Stimulated activated naive CD4-positive, alpha-beta T cell treated with Interleukin-2 at 50 U/mL for 16 hours (primary cell): ENCODE data around the gene COL3A1.

Experiments used
- DNase-seq: peaks from one replicate; lab custom pipeline; 2025; lab: John Stamatoyannopoulos, UW

The COL3A1 gene

DNA sequence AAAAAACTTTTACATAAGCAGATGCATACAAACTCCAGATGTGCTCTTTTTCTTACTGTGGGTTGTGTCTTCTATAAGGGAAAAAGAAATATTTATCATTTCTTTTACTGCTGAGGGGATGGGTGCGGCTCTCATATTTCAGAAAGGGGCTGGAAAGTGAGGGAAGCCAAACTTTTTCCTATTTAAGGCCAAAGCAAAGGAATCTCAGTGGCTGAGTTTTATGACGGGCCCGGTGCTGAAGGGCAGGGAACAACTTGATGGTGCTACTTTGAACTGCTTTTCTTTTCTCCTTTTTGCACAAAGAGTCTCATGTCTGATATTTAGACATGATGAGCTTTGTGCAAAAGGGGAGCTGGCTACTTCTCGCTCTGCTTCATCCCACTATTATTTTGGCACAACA, at the start of gene COL3A1:
TSS of gene COL3A1 (plus strand) at position 210 of the 400 bp plus-strand sequence. CDS start at position 327, 117 bp downstream.
- no peak for DNase-seq

DNA sequence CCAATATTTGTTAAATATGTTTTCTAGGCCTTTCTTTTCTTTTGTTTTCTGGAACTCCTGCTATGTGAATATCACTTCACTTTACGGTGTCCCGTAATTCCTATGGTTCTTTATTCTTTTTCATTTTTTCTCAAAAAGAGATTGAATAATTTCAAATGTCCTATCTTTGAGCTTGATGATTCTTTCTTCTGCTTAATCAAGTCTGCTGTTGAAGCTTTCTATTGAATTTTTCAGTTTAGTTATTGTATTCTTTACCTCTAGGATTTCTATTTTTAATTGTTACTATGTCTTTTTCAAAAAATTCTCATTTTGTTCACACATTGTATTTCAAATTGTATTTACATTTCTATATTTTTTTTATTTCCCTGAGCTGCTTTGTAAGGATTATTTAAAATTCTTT, 45.5 kb upstream of the COL3A1 start:
- no peak for DNase-seq

DNA sequence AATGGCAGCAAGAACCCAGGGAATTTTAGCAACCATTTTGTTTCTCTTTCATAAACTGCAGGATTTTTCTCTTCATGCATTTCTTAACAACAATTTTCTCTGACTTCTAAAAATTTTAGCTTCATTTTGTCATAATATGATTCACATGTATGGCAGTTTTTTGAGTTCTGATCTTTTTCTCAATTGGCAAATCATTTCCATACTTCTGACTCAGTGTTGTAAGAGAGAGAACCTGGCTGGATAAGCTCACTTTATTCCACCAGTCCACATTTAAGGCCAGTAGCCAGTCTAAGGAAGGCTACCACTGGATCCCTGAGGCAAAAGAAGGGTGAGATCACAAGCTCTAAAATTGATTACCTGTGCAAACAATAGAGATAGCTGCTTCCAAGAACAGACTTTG, 42.8 kb upstream of the COL3A1 start:
- DNase-seq: no peak

DNA sequence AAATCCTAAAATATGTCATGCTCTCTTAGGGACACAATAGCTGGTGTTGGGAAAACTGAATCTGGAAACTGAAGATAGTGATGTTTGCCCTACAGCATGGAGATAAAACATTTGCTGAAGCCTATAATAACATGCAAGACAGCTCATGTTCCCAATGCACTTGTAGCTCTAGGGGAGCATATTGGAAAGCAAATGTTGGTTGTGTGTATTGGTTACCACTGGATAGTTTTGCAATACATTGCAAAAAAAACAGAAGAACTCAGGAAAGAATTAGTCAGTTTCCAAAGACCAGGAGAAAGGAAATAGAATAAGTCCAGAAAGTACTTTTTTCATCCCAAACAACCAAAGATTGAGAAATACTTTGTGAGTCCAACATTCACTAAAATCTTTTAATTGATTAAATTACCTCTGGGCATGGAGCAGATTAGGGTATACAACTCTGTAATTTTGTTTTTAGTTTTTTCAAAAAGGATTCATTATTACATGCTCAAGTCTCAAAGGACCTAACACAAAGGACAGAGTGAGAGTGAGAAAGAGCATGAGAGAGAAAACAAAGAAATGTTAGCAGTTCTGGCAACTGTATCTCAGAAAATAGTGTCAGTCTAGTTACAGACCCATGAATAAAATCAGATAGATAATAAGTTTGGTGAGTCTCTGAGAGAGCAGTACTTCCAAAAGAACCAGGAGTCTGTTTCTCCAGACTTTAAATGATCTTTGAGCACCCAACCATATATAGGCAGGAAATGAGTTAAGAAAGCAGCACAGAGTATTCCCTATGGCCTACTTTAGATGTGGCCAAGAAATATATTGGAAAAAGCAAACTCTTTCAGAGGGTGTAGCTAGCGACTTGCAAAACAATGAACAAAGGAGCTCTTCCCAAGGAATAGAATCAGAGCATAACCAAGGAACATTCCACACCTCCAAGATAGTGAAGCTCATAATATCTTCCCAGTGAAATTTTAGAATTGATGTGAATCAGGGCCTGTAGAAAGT, 36.6 kb upstream of the COL3A1 start:
- no peak for DNase-seq

DNA sequence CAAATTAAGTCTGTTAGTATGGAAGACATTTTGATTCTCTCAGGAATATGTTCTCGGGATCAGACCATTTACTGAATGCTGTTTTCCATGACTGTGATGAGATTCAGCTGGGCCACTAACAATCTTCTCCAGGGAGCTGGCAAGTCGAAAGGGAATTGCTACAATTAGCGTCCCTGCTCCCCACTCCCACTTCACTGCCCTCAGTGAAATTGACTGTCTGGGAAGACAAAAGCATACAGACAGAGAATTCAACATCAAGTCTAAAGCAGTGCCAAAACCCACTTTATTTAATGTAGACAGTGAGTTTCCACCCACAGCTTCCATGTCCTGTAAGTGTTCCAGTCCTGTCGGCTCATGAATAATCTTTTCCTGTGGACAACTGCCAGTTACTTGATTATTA, 34.0 kb upstream of the COL3A1 start:
- DNase-seq: no peak

DNA sequence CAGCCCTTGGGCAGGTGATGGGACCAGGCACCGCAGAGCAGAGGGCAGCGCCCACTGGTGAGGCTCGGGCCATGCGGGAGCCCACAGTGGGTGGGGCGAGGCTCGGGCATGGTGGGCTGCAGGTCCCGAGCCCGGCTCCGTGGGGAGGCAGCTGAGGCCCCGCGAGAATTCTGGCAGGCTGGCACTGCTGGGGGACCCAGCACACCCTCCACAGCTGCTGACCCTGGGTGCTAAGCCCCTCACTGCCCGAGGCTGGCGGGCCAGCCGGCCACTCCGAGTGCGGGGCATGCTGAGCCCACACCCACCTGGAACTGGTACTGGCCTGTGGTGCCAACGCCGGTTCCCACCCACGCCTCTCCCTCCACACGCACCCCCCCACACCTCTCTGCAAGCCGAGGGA, 29.7 kb upstream of the COL3A1 start:
- no peak for DNase-seq

DNA sequence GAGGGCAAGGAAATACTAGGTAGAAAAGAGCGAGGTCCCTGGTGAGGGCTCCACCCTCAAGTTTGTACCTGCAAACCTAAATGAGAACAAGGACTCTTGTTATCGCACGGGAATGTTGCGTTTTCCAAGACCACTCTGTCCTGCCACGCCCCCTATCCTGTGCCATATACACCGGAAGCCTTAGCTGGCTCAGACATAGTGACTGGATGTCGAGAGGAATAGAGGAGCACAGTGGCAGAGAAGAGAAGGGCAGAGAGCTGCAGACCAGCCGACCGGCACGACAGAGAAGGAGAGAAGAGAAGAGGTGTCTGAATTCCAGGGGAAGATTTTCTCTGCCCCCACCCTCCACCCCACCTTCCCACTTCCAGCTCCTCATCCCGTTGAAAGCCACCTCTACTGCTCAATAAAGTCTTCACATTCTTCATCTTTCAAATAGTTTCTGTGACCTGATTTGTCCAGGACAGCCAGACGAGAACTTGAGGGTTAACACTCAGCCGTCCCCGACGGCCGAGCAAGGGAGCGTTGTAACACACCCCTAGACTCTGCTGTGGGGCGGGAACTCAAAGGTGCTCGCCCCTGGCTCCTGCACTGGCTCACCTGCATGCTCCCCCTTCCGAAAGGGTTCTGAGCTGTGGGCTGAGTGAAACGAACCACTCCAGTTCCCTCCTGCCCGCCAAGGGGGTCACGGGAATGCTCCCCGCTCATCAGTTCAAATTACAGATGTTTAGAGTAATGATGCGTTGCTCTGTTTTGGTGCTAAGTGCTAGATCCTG, 24.9 kb upstream of the COL3A1 start:
- DNase-seq: no peak

DNA sequence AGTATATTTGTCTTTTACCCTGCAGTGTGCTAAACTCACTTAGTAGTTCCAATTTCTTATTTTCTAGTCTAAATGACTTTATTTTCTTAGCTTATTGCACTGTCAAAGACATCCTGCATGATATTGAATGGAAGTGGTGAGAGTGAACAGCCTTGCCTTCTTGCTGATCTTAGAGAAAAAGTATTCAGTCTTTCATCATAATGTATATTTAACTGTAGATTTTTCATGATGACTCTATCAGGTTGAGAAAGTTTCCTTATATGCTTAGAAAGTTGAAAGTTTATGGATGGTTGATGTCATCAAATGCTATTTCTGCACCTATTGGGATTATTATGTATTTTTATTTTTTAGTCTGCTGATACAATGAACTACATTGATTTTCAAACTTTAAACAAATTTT, 21.3 kb upstream of the COL3A1 start:
- DNase-seq: no peak

DNA sequence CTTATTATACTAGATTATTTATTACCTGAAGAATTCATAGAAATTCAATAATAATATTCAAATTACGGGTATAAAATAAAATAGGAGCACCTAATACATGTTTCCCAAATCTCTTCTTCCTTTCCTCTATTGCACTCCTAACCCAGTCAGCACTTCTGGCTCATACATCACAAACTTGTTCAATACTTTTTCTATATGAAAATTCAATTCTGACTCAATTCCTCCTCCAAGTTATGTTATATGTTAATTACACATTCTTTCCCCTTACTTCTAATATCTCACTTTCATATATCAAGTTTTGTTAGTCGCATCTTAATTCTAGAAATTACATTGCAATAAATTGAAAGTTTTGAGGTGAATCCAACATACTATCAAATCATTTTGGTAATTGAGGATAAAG, 17.9 kb upstream of the COL3A1 start:
- DNase-seq: no peak

DNA sequence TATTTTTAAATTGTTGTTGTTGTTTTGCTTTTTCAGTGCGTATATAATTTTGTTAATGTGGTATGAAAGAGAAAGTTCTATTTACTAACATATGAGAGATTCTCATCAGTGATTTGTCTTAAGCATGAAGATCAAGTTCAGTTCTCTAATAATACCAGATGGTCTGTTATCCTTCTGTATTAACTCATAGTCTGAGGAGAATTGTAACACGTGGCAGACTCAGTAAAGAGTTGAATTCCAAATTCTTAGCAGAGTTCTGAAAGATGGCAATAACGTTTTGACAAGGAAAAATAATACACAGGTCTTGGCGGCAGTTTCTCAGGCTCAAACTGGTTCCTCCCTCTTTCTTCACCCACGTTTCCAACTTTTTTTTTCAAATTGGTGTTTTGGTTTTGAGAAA, 17.2 kb upstream of the COL3A1 start:
- DNase-seq: no peak

DNA sequence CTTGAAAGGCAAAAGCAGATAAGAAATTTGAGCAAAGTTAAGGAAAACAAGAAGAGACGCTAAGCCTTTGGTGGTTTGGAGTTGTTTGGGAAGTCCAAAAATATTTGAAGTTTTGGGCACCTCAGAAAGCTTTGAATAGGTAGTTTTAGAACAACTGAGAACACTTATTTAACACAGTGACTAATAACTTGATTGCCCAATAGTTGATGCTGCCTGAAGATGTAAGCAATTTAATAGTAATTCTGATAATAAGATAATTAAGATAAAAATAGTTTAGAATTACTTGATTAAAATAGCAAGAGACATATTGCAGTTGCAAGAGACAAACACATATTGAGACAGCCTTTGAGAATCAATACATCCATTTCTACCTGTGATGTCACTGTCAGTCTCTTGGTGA, 16.5 kb upstream of the COL3A1 start:
- DNase-seq: no peak

DNA sequence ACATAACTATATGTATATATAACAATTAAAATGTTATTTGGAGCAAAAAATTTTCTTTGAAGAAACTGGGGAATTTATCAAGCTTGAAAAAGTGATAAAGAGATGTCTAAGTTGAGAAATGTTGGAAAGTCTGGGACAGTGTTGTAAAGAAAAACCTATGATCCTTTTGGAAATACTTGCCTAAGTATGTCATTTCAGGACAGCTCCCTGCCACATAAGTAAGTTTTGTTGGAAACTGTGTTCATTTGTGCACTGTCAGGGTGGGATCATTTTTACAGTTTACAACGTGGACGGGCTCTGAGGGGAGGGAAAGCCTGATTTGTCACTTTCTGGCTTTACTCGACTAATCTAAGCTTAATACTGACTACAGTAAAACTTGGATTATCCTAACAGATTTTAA, 10.4 kb upstream of the COL3A1 start:
- no peak for DNase-seq

DNA sequence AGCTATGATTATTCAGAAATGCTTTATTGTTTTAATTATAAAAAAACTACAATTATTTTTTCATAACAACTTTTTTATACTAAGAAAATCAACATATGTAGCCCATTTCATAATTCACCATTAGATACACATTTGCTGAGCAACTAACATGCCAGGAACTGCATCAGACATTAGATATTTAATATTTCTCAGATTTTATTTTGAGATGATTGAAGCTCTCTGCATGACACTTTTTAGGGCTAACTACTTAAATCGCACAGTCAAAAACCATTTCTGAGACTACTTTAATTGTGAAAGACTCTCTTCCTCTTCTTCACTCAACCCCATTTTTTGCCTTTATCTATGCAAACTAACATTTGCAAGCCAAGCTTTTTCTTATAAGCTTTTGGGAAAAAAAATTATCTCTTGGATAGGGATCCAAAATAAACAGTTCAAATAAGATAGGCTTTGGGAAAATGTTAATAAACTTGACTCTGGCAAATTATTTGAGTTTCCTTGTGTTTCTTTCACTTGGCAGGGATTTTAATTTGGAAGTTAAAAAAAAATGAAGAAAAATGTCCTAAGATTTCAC, 9.1 kb upstream of the COL3A1 start:
- no peak for DNase-seq

DNA sequence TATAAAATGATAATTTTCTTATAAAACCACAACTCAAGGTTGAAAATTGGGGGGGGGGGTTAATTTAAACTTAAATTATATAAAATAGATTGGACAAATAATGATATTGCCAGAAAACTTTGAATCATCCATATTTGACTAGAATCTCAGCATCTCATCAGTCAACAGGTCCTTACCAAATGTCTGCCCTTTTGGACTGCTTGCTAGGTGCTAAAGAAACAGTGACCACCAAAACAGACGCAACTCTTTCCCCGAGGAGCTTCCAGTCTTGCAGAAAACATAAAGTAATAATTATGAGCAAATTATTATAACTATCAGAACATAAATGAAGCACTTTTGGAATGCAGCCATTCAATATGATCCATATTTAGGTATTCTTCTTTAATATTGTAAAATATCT, 8.6 kb upstream of the COL3A1 start:
- DNase-seq: no peak

DNA sequence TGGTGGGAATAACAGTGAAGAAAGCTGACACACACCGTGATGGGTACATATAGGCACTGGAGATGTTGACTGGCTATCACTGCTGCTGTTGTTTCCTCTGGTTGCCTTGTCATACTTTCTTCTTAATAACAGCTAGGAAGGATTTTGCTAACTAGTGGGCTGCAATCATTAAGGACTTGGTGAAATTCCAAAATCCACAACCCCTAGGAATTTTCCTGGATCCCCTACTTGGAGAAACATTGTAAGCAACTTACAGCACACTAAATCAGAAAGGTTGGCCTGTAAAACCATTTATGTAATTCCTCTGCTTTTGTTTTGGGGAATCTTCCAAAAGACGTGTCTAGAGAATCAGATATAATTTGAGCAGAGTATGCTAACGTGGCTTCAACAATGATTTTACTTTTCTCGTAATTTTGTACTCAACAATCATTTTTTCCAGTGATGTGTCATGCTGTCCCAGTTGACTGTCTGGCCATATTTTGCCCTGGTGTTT, 8.0 kb upstream of the COL3A1 start:
- no peak for DNase-seq

DNA sequence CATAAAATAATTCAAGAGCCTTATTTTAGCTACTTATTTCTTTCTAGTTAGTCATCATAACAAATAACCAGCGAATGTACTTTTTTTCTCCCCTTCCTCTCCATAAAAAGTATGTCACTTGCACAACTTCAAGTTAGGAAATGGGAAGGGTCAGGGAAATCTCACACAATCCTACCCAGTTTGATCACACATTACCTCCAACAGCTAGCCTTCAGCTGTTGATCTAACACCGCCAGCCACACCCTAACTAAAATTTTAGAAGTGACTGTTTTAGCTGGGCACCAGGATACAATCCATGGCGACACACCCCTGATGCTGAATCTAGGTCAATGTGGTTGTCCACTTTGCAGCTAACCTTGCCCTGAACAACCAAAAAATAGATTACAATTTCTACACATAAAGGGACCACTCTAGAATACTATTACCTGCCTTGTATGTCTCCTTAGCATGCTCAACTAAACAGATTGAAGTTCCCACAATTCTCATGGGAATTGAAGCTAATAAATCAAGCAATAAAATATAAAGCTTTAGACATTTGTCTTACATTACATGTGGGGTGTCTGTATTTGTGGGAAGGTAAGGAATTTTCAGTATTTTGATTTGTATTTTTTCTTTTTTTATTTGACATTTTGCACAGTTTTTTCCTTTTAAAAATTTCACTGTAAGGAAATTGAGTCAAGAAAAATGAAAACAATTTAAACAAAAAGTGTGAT, 7.3 kb upstream of the COL3A1 start:
- DNase-seq: no peak

DNA sequence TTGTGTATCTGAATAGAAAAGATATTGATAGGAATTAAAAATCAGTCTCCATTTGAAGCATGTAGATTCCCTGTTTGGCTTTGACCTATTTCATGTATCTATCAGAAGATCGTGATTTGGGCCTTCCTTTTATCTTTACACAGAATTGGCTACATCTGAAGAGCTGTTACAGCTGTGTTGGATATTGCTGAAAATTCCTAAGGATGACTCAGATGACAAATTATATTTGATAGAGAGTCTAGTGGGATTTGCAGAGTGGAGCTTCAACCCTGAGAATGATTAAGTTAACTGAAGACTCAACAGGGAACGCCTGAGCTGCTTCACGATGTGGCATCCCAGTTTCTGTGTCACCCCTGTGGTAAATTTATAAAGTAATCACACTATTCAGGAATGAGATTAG, 4.9 kb upstream of the COL3A1 start:
- DNase-seq: no peak

DNA sequence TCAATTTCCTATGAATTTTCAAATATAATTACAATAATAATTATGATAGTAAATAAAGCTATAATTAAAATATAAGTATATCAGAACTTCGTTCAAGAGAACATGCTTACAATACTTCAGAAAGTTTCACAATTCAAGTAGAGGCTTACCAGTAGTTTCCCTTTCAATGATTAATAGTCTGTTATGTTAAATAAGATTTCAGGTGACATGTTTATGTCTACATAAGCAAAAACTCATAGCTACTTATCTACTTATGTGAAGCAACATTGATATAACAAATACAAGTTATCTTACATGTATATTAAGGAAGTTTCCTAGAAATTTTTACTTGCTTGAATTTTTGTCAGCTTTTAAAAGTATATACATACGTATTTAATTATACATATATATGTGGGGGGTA, 4.5 kb upstream of the COL3A1 start:
- DNase-seq: no peak

DNA sequence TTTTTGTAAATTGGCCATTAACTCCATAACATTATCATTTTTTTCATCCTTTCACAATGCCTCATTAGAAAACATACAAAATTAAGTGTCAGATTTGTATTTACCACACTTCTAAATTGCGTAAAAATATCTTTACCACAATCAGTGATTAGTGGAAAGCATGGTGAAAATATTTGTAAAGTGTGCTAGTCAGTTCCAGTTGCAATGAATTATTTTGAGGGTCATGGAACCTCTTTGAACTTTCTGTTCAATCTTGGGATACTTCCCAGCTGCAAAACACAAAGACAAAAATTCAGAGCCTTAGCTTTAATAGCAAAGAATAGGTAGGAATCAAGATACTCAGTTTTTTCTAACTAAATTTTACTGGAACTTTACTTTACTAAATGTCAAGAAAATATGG, 4.0 kb upstream of the COL3A1 start:
- no peak for DNase-seq

DNA sequence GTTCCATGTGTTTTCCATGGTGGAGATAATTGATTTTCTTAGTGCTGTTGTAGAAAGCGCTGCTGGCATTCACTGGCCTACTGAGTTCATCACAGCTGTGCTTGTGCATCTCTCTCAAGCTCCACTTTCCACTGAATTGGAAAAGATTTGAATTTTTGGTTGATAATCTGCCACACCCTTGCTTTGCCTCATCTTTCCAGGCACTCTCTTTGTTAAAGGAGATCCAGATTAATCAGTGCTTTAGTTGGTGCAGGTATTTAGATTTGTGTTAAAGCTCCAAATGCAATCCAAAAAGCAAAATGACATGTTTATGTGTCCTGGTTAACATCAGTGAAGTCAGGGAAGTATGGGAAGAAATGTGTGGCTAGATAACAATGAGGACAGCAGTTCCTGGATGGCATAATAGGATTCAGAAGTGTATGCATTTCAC, 2.7 kb upstream of the COL3A1 start:
- DNase-seq: no peak

DNA sequence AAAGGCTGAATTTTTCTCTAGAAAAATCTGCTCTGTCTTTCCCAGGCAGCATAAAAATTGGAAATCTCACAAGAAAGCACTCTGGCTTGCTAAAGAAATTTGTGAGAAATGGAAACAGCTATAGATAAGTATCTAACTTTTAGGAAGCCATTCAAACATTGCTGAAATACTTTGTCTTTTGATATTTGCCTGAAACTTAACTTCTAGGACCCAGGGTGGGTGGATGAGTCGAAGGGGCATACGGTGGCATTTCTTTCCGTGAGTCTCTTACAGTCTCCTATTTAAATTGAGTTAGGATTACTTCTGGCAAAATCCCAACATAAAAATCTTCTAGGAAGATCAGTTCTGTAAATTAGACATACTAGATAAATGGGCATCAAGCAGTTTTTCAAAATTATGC, 532 bp upstream of the COL3A1 start:
- DNase-seq: no peak

DNA sequence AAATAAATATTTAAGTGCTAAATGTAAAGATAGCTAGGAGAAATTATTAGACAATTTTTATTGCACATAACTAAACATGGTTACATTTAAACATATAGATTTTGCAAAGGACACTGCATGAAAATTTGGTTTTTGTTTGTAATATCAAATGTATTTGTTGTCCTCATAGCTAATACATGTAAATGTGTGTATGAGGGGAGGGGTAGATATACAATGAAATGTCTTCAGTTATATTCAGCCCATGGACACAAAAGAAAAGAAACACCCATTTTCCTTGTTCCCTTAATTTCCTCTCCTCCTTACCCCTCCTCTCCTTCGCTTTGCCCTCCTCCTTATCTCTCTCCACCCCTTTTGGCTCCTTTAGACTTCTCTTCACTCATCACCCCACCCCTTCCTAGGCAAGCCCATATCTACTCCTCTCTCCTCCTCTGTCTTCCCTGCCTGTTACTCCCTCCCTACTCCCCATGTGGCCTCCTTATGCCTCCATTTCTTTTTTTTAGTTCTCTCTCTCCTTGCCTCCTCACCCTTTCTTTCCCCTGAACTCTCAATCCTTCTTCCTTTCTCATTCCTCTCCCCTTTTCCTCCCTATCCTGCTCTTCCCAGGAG, 1.4 kb downstream of the COL3A1 start:
- DNase-seq: no peak
